Neural crest cell (in vitro differentiated cells): Measurements from ENCODE around the gene SIM1. TPM values are rescaled to one million over a fixed set of nuclear protein-coding genes. Genes with fewer than 3 reads are reported as not detected.

Source experiments
- DNase-seq: peaks from one replicate; pipeline ENCODE4 v3.0.0; 2021; ENCODE audit warnings: low read depth, mixed read lengths, low spot score
- H3K27ac Mint-ChIP-seq: one replicate; pipeline ENCODE4 v1.8.0; 2021; ENCODE audit warnings: mild to moderate bottlenecking, mixed read lengths; ENCODE audit not compliant: unreplicated experiment
- H3K27me3 Mint-ChIP-seq: 2 replicates; pipeline ENCODE4 v1.8.0; 2021; ENCODE audit warnings: low read depth, mild to moderate bottlenecking, mixed read lengths
- H3K36me3 Mint-ChIP-seq: 2 replicates; pipeline ENCODE4 v1.8.0; 2021; ENCODE audit warnings: low read depth, mild to moderate bottlenecking, mixed read lengths
- H3K4me1 Mint-ChIP-seq: 2 replicates; pipeline ENCODE4 v1.8.0; 2021; ENCODE audit warnings: mixed read lengths
- H3K4me3 Mint-ChIP-seq: one replicate; pipeline ENCODE4 v1.8.0; 2021; ENCODE audit warnings: mild to moderate bottlenecking, mixed read lengths
- H3K9me3 Mint-ChIP-seq: 2 replicates; pipeline ENCODE4 v1.8.0; 2021; ENCODE audit warnings: mixed read lengths
- total RNA-seq: library from RNA; stranded (reverse); gene quantifications from 2 replicates; pipeline ENCODE4 v1.2.1, GENCODE V29; 2021
- TF ChIP-seq, protein P1 (sequence below): fragments of 200-600 bp; sonication (generic); conservative IDR thresholded peaks from 2 replicates; pipeline ENCODE4 v1.5.0; 2021; ENCODE audit warnings: antibody characterized with exemption, mild to moderate bottlenecking

The SIM1 gene
- total RNA-seq, 1 donor from 2014 or later: 0.58 TPM

DNA sequence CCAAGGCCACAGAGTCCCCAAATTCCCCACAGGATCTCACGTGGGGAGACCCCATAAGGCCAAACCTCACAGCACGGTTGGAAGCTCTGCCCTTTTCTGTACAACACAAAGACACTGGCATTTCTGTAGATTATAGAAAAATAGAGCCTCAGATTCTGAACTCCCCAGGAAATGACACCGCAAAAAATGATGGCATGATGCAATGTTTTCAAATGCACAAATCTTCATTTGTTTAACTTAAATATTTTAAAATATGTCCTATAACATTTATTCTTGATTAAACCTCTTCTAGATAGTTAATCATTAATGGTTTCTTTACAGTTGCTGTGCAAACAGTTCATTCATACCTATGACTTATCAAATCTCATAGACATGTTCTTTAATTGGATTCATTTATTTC is 33.8 kb downstream of the SIM1 start:
- TF ChIP-seq, protein P1, sequence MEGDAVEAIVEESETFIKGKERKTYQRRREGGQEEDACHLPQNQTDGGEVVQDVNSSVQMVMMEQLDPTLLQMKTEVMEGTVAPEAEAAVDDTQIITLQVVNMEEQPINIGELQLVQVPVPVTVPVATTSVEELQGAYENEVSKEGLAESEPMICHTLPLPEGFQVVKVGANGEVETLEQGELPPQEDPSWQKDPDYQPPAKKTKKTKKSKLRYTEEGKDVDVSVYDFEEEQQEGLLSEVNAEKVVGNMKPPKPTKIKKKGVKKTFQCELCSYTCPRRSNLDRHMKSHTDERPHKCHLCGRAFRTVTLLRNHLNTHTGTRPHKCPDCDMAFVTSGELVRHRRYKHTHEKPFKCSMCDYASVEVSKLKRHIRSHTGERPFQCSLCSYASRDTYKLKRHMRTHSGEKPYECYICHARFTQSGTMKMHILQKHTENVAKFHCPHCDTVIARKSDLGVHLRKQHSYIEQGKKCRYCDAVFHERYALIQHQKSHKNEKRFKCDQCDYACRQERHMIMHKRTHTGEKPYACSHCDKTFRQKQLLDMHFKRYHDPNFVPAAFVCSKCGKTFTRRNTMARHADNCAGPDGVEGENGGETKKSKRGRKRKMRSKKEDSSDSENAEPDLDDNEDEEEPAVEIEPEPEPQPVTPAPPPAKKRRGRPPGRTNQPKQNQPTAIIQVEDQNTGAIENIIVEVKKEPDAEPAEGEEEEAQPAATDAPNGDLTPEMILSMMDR: no peak
- DNase-seq: no peak
- no peak overlapping the region for H3K4me3 Mint-ChIP-seq
- H3K9me3 Mint-ChIP-seq: no peaks in the 10 kb centered on the region
- no peaks in the 10 kb centered on the region for H3K36me3 Mint-ChIP-seq
- H3K4me1 Mint-ChIP-seq: peaks cover 6% of the 10 kb centered on the region
- no peak overlapping the region for H3K27ac Mint-ChIP-seq
- H3K27me3 Mint-ChIP-seq: no peaks in the 10 kb centered on the region

DNA sequence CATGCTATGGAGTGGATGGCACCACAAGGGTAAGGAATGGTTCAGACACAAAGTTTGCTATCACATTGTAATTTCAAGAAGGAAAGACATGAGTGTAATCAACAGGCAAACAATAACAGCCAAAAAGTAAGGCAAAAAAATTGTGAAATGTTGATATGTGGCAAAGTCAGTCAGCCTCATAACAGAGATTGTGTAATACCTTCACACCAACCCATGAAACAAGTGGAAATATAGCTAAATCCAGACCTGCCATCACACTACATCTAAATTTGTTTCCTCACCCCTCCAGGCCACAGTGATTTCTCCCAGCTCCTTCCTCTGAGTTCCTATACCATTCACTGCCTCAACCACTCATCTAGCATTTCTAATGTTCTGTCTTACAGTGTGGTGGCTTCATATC is 37.3 kb downstream of the SIM1 start:
- Mint-ChIP-seq H3K27me3 (no peaks in the 10 kb centered on the region), H3K27ac (no peak overlapping the region), H3K36me3 (no peaks in the 10 kb centered on the region), H3K9me3 (no peaks in the 10 kb centered on the region), H3K4me1 (no peaks in the 10 kb centered on the region), H3K4me3 (no peak overlapping the region)
- TF ChIP-seq, protein P1: no peak
- no peak for DNase-seq

DNA sequence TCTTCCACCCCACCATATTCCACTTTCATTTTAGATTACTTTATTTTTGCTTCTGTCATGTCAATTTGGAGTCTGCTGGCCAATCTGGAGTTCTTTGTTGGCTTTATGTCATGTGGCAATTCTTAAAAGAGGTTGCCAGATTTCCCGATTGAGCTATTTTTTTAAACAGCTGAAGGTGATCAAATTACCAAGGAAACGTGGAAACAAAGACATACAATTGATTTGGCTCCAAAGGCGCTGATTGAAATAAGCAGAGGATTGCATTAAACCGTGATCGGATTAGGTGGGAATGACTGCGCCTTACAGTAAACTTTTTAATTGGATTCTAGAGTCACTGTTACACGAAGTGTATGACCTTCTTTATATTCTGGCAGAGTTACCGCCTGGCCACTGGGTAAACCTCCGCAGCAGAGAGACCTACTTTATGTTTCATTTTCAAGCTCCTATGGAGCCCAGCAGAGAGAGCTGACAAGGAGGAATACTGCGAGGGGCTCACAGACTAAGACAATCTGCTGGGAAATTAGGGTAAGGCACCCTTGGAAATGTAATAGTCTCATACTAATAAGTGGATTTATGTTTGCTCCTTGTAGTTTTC is 37.9 kb downstream of the SIM1 start:
- TF ChIP-seq, protein P1: no peak
- no peaks in the 10 kb centered on the region for H3K9me3 Mint-ChIP-seq
- no peaks in the 10 kb centered on the region for H3K4me1 Mint-ChIP-seq
- no peak for DNase-seq
- H3K36me3 Mint-ChIP-seq: no peaks in the 10 kb centered on the region
- H3K27ac Mint-ChIP-seq: no peak overlapping the region
- H3K4me3 Mint-ChIP-seq: no peak overlapping the region
- no peaks in the 10 kb centered on the region for H3K27me3 Mint-ChIP-seq

DNA sequence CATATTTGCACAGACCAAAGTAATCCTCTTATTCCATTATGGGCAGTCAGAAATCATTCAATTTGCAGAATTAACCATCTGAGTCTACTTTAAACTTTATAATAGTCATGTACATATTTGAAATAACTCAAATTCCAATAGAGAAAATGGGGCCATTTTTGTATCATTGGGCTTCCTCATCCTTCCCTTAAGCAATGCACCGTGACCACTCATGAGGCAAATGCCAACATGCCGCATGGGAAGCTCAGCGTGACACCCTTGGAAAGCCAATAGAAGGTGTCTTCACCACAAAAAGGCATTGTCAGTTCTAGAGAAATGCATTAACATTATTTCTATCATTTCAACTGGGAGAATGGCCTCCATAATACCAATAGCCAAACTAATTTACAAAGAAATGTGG is 38.5 kb downstream of the SIM1 start:
- no peak for DNase-seq
- Mint-ChIP-seq H3K27me3 (no peaks in the 10 kb centered on the region), H3K27ac (no peak overlapping the region), H3K4me3 (no peak overlapping the region), H3K36me3 (no peaks in the 10 kb centered on the region), H3K4me1 (no peaks in the 10 kb centered on the region), H3K9me3 (no peaks in the 10 kb centered on the region)
- TF ChIP-seq, protein P1: no peak

DNA sequence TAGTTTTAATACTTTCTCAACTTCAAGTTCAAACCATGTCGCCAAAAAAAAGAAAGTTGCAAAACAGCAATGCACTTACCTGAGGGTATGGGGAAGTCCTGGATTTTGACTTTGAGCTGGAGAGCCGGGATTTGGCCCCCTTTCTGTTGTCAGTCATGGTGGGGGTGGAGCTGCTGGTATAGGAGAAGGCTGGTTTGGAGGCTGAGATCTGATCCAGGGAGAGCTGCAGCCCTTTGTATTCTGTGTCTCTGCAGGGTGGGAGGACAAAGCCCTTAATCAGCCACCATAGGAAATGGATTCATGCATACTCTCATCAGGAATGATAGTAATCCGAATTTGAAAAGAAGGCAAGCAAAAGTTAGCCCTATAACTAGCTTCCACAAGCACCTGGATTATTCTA is 44.0 kb downstream of the SIM1 start:
- H3K4me3 Mint-ChIP-seq: no peak overlapping the region
- no peaks in the 10 kb centered on the region for H3K36me3 Mint-ChIP-seq
- no peaks in the 10 kb centered on the region for H3K4me1 Mint-ChIP-seq
- DNase-seq: no peak
- peaks cover 3% of the 10 kb centered on the region for H3K9me3 Mint-ChIP-seq
- TF ChIP-seq, protein P1: no peak
- H3K27me3 Mint-ChIP-seq: no peaks in the 10 kb centered on the region
- H3K27ac Mint-ChIP-seq: no peak overlapping the region
